HEK293T (cell line): ENCODE data around the gene ADAP1.

ENCODE experiments used
- BHLHE40 ChIP-seq: fragments of 450-650 bp; IDR thresholded peaks from 2 replicates; pipeline ENCODE4 v1.6.1; 2016; ENCODE audit warnings: mild to moderate bottlenecking, moderate library complexity, borderline replicate concordance
- ELF4 ChIP-seq: fragments of 450-650 bp; IDR thresholded peaks from 2 replicates; pipeline ENCODE4 v1.6.1; 2017; ENCODE audit warnings: antibody characterized with exemption
- FOXA1 ChIP-seq: fragments of 450-650 bp; IDR thresholded peaks from 2 replicates; pipeline ENCODE4 v1.6.1; 2016; ENCODE audit warnings: mild to moderate bottlenecking
- FOXK2 ChIP-seq: fragments of 450-650 bp; IDR thresholded peaks from 2 replicates; pipeline ENCODE4 v1.6.1; 2016; ENCODE audit warnings: mild to moderate bottlenecking
- FOXM1 ChIP-seq: fragments of 450-650 bp; IDR thresholded peaks from 2 replicates; pipeline ENCODE4 v1.6.1; 2017; ENCODE audit warnings: mild to moderate bottlenecking, borderline replicate concordance
- HDGF ChIP-seq: fragments of 450-650 bp; IDR thresholded peaks from 2 replicates; pipeline ENCODE4 v1.6.1; 2017; ENCODE audit warnings: antibody characterized with exemption, borderline replicate concordance
- L3MBTL2 ChIP-seq: fragments of 450-650 bp; conservative IDR thresholded peaks from 2 replicates; pipeline ENCODE4 v1.6.1; 2016; ENCODE audit warnings: mild to moderate bottlenecking
- LEF1 ChIP-seq: fragments of 450-650 bp; IDR thresholded peaks from 2 replicates; pipeline ENCODE4 v1.6.1; 2017; ENCODE audit warnings: mild to moderate bottlenecking, borderline replicate concordance
- NFRKB ChIP-seq: fragments of 450-650 bp; IDR thresholded peaks from 2 replicates; pipeline ENCODE4 v1.6.1; 2016; ENCODE audit warnings: mild to moderate bottlenecking, moderate library complexity
- PKNOX1 ChIP-seq: fragments of 450-650 bp; IDR thresholded peaks from 2 replicates; pipeline ENCODE4 v1.6.1; 2016
- SP1 ChIP-seq: fragments of 450-650 bp; IDR thresholded peaks from 2 replicates; pipeline ENCODE4 v1.6.1; 2017
- SUZ12 ChIP-seq: fragments of 450-650 bp; IDR thresholded peaks from 2 replicates; pipeline ENCODE4 v1.6.1; 2016; ENCODE audit warnings: mild to moderate bottlenecking
- TARDBP ChIP-seq: fragments of 450-650 bp; IDR thresholded peaks from 2 replicates; pipeline ENCODE4 v1.6.1; 2016
- ZNF384 ChIP-seq: fragments of 450-650 bp; IDR thresholded peaks from 2 replicates; pipeline ENCODE4 v1.6.1; 2016

- TF ChIP-seq PKNOX1 = no peak
- TF ChIP-seq SP1 = no peak
- TF ChIP-seq BHLHE40 = no peak
- TF ChIP-seq ELF4 = no peak
- no peak for TF ChIP-seq FOXA1
- no peak for TF ChIP-seq FOXM1
- TF ChIP-seq TARDBP = no peak
- no peak for TF ChIP-seq HDGF
- no peak for TF ChIP-seq ZNF384
- TF ChIP-seq FOXK2 = no peak
- no peak for TF ChIP-seq L3MBTL2
- no peak for TF ChIP-seq LEF1
- no peak for TF ChIP-seq NFRKB
- TF ChIP-seq SUZ12 = no peak
Observed at GRCh38 chr7:856444-857095, 97.9 kb downstream of the ADAP1 start.
